HG03558 (cell line): ENCODE measurements around the gene SPPL2C.

Experiments used
- ATAC-seq: cut with Tn5 transposase; IDR thresholded peaks from one replicate; pipeline ENCODE4 v1.9.1; 2021; ENCODE audit warnings: moderate number of reproducible peaks; ENCODE audit not compliant: unreplicated experiment; ENCODE audit errors: extremely low read depth

The SPPL2C gene, protein sequence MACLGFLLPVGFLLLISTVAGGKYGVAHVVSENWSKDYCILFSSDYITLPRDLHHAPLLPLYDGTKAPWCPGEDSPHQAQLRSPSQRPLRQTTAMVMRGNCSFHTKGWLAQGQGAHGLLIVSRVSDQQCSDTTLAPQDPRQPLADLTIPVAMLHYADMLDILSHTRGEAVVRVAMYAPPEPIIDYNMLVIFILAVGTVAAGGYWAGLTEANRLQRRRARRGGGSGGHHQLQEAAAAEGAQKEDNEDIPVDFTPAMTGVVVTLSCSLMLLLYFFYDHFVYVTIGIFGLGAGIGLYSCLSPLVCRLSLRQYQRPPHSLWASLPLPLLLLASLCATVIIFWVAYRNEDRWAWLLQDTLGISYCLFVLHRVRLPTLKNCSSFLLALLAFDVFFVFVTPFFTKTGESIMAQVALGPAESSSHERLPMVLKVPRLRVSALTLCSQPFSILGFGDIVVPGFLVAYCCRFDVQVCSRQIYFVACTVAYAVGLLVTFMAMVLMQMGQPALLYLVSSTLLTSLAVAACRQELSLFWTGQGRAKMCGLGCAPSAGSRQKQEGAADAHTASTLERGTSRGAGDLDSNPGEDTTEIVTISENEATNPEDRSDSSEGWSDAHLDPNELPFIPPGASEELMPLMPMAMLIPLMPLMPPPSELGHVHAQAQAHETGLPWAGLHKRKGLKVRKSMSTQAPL

DNA sequence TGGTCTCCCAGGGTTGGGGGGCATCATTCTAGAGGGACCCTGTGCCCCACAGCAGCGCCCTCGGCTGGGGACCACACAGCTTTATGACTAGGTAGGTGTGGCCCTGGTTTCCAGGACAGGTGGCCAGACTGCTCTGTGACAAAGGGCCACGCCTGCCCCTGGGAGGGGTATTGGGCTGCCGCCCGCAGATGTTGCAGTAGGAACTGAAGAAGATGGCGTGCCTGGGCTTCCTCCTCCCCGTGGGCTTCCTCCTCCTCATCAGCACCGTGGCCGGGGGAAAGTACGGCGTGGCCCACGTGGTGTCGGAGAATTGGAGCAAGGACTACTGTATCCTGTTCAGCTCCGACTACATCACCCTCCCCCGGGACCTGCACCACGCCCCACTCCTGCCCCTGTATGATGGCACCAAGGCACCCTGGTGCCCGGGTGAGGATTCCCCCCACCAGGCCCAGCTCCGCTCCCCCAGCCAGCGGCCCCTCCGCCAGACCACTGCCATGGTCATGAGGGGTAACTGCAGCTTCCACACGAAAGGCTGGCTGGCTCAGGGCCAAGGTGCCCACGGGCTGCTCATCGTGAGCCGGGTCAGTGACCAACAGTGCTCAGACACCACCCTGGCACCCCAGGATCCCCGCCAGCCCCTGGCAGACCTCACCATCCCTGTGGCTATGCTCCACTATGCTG lies at the start of gene SPPL2C:
SPPL2C (plus strand) TSS at position 187 of the 681 bp plus-strand sequence; CDS start at position 213, 26 bp downstream.
- ATAC-seq = no peak

DNA sequence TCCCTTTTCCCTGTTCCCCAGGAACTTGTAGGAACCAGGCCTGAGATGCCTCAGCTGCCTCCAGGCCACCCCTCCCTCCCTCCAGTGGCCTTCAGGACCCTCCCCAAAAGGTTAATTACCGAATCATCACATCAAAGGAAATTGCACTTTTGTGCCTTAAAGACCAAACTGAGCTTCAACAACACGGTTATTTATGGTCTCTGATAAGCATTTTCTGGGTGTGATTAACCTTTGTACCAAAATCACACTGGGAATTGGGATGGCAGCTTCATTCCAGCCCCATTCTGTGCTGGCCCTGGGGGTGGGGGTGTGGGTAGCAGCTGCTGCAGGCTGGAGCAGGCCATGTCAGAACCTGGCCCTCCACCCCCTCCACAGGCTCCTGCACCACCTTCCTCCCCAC lies 43.9 kb upstream of the SPPL2C start:
- no peak for ATAC-seq

DNA sequence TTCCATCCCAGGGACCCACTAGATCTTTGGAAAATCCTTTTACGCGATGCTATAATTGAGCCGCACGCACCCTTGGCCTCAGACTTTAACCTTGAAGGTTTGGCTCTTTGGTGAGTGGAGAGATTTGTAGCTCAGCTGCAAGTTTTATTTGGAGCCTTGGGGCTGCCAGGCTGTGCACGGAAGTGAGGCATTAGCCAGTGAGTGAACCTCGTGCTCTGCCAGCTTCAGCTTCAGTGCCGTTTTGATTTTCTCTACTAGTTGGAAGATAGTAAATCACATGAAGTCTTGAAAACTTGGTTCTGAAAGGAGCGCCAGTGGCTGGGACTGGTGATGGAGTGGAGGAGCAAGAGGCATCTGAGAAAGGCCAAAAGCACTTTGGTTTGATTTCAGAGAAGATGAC lies 43.3 kb upstream of the SPPL2C start:
- no peak for ATAC-seq

DNA sequence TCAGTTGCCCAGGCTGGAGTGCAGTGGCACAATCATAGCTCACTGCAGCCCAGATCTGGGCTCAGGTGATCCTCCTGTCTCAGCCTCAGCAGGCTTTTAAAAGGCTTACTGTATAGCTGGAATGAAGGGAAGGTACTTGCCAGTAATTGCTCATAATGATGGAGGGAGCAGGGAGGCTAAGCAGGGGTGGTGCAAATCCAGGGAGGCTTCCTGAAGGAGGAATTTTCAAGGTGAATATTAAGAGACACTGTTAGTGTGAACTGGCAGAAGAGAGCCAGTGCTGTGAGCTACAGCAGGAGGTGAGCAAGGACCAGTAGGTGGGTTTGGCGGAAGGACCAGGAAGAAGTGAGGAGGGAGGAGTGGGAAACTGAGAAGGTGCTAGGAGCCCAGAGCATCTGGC lies 35.8 kb upstream of the SPPL2C start:
- no peak for ATAC-seq

DNA sequence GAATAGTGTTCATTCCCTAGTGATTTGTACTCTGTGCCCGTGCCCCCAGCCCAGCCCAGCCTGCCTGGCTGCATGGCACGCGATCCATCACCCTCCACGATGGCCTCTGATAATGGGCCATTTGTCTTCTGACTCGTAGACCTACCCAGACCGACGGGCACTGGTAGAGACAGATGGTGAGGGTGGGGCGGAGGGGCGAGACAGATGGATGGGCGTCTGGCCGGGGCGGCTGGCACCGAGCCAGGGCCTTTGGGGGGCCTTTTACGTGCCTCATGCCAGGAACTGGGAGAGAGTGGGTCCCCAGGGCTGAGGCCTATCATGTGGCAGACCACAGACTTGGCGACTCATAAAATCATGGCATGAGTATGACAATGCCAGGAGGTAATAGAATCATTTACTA lies 35.2 kb upstream of the SPPL2C start:
- no peak for ATAC-seq

DNA sequence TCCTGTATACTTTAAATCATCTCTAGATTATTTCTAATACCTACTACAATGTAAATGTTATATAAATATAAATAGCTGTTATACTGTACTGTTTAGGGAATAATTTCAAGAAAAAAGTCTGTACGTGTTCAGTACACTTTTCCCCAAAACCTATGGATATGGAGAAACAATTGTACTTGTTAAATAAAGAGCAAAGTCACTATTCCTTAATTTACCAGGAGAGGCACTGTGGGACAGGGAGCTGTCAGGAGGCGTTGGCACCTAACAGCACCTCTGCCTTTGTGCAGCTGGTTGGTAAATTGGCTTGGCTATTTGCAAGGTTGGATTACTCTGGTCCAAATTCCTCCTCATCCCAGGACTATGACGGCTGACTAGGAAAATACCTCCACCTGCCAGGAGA lies 32.6 kb upstream of the SPPL2C start:
- ATAC-seq = no peak

DNA sequence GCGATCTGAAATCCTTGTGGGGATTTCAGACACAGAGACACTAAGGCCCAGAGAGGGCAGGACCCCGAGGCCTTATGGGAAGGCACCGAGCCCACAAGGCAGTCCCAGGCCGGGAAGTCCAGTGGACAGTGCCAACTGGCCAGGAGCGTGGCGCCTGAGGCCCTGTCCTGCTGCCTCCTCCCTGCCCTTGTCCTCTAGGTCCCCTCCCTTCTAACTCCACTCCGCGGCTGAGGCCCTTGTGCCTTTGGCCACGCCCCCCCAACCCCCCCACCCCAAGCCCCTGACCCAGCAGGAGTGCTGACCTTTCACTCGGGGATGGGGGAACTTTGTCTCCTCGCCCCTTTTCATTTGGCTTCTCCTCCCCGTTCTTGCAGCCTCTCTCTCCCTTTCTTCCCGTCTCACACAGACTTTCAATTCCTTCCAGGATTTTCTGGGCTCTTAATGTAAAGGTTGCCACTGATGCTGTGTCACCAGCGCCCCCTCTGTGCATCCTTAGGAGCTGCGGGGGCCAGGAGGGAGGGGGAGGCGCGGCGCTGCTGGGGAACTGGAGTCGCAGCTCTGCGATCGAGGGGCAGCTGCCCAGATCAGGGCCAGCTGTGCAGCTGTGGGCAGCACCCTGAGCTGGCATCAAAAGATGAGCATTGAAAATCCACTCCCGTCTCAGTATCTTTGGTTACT lies 31.5 kb upstream of the SPPL2C start:
- no peak for ATAC-seq

DNA sequence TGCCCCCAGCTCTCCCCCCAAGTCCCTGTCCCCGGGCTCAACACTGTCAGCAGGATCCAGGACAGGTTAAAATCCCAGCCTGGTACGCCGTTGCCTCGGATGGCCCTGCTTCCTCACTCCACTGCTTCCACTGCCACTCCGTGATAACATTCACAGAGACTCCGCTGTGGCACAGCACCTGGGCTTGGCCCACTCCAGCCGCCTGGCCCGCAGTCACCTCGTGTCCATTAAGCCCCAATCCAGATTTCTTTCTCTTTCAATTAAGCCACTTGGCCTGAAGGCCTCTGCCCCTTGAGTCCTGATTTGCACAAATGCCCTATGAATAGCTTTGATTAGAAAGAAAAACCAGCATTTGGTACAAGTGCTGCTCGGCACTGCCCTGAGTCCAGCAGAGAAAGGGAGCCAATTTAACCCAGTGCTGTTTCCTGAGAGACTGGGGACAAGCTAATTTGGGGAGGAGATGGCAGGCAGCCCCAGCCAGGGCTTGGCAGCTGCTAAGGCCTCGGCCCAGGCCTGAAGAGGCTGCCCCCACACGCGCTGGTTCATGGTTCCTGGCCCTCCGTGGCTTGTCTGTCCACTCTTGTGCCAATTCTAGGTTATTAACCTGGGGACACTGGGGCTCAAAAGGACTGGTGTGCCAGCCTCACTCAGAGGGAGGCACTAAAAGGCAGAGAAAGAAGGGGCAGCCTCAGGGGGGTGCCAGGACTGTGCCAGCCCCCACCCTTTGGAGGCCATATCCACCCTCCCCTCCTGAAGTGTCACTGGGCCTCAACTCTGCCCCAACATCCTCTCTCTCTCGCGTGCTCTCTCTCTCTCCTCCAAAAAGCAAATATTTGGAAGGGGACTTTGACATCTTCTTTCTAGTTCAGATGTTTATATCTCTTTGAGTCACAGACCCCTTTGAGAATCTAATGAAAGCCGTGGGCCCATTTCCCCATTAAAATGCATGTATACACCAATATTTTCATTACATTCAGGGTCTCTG lies 29.8 kb upstream of the SPPL2C start:
- ATAC-seq = no peak

DNA sequence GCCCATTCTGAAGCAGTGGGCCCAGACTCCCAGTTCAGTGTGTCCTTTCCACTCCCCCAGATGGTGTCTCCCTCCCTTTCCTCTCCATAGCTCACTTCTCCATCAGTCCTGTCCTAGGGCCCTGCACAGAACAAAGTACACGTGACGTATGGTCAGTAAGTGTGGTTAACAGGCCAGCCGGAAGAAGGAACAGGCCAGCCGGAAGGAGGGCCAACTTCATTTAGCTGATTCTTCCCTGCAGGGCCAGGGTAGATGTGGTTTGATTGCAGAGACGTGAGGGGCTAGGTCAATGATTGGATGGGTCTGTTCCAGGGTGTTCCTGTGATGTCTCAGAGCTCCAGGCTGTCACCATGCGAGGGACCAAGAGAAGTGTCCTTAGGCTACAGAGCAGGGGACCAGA lies 28.9 kb upstream of the SPPL2C start:
- ATAC-seq = no peak

DNA sequence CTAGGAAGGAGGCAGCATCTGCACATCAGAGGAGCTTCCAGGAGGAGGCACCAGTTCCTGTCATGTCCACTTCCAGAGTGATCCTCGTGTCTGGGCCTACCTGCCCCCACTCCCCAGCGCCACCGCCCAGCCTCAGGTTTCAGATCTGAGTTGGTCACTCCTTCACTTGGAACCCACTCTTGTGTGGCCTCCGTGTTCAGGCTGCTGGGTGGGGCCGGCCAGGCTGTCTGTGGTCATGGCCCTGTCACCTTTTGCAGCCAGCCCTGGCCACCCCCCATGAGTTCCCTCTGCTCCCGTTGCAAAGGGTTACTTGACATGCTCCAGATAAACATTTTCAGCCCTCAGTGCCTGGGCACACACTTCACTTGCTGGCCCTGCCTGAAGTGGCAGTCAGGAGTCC lies 26.6 kb upstream of the SPPL2C start:
- ATAC-seq = no peak

DNA sequence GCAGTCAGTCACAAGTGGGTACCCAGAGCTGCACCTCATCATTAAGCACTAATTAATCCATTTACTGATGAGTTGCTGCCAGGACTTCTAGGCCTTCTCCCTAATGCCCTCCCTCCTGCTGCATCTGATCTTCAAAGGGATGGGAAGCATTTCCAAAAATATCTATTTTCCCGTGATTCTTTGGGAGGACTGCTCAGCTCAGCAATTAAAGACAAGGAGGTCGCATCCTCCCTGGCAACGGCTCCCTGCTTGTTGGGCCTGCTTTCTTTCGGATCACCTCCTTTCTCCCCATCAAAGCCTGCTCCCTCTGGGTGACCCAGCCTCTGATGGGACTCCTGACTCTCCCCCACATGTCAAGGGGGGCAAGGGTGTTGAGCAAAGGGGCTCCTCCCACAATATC lies 26.0 kb upstream of the SPPL2C start:
- ATAC-seq = no peak

DNA sequence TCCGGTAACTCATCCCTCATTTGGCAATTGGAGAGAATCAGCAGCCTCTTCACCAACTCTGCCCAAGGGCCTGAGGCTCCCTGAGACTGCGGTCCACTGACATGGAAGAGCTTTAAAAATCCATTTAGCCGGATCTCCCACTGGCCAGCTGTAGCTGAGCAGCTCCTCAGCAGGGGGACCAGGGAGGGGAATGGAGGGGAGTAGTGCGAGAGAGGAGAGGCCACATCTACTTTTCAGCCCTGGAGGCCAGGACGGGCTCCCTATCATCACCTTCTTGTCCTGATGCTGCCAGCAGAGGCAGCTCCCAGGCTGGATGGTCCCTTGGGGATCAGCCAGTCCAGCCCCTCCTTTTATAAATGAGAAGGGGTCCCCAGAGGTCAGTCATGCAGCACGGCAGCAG lies 25.0 kb upstream of the SPPL2C start:
- ATAC-seq = no peak

DNA sequence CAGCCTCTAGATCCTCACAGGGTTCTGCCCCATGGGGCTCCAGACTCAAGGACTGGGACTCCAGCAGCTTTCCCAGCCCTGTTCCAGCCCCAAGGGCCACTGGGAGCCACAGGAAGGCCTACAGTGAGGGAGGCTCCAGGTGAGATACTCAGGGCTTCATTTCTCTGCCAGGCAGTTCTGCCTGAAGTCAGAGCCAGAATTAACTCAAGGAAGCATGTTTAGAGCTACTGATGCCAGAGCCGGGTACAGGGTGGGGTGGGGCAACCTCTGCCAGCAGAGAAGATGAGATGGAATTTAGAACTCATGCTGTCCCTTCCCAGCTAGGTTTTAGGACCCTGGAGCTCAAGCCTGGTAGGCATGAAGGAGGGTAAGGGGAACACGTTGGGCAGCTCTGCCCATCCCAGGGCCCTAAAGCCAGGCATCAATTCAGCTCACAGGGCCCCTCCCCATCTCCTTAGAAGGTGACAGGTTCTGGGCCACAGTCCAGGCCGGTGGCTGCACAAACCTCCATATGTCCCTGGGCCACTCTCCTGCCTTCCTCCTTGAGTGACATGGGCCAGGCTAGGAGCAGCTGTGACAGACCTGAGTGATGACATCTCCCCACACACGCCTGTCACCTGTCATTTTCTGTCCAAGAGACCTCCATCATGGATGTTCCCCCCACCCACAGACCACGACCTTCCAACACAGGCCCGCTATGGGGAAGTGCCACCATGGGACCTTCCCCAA lies 24.5 kb upstream of the SPPL2C start:
- ATAC-seq = no peak

DNA sequence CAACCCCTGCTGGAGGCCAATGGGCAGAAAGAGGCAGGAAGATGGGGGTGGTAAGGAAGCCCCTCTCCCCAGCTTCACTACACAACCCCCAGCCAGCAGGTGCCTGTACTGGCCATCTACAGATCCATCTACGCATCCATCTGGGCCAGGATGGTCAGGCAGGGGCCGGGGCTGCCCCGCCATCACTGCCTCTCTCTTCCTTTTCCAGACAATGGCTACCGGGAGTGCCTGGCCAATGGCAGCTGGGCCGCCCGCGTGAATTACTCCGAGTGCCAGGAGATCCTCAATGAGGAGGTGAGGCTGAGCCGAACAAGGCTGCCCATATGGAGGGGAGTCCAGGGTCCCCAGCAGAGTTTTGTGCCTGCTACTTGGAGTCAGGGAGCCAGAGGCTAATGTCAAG lies 23.5 kb upstream of the SPPL2C start:
- no peak for ATAC-seq

DNA sequence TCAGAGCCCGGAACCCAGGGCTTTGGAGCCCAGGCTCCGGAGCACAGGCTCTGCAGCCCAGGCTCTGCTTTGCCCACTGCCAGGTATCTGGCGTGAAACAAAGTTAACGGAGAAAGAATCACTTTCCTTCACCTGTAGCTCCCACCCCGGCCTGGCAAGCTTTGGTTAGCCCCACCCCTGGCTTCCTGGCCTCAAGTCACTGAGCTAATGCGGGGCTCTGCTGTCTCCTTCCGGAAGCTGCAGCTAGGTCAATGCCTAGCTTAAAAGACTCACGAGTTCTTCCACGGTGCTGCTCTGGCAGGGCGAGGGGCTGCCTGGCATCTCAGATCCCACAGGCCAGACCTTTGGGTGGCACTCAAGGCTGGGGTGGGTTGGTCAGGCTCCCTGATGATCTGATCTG lies 21.1 kb upstream of the SPPL2C start:
- no peak for ATAC-seq

DNA sequence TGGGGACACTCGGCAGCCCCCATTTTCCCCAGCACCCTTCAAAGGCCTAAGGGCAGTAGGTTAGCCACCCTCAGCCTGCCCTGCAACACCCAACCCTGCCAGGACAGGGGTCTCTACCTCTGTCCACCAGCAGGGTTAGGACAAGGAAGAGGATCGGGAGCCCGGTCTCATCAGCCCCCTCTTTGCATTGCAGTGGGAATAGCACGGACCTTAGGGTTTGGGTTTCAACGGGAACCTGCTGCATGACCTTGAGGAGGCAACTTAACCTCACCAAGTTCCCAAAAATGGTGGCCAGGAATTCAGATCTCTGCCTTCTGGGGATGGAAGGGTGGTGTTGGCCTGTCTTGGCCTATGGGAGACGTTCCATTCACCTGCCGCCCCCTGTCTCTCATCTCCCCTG lies 20.2 kb upstream of the SPPL2C start:
- ATAC-seq = no peak

DNA sequence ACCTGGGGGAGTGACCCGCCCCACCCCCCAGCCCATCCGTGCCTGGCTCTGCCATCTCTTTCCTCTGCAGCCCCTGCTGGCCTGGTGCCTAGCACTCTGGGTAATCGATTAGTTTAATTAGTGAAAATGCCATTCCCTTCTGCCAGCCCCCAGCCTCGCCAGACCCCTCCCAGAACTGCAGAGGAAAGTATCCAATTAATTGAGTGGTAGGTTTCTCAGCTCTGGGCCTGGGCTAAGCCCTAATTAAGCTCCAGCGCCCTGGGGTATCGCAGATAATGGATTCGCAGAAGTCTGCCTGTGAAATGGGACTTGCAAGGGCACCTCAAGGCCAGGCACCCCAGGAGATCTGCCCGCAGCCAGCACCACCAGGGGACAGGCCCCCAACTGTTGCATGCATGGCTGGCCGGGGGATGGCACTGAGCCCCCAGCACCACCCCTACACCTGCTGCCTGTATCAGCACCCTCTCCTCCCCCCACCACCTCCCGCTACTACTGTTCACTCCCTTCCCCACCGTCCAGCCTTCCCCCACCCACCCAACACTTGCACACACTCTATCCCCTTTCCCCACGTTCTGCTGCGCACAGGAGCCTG lies 19.7 kb upstream of the SPPL2C start:
- ATAC-seq = no peak

DNA sequence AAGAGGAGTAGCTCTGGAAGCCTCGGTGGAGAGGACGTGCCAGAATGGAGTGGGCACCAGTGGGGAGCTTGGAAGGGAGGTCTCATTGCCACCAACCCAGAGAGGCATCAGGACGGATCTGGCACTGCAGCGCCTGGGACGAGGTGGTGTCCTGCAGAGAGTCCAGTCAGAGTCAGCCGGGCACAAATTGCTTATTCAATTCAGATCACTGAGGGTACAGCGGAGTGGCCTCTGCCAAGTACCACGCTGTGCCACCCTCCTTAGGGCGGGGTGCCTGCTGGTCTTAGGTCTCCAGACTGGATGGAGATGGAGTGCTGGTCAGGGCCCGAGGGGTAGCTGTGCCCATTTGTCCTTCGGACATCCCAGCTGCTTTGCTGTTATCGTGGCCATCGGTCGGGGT lies 18.9 kb upstream of the SPPL2C start:
- ATAC-seq = no peak
